ENCODE results near the gene LAMC3.
A peak's percentile ranks its signal among the peaks of the same experiment; 100 is the strongest.
"Not testable (repeated sequence)": the region's sequence is repeated elsewhere in the genome, so short reads cannot be mapped to it uniquely, and the experiment has no call there.

The LAMC3 gene

DNA sequence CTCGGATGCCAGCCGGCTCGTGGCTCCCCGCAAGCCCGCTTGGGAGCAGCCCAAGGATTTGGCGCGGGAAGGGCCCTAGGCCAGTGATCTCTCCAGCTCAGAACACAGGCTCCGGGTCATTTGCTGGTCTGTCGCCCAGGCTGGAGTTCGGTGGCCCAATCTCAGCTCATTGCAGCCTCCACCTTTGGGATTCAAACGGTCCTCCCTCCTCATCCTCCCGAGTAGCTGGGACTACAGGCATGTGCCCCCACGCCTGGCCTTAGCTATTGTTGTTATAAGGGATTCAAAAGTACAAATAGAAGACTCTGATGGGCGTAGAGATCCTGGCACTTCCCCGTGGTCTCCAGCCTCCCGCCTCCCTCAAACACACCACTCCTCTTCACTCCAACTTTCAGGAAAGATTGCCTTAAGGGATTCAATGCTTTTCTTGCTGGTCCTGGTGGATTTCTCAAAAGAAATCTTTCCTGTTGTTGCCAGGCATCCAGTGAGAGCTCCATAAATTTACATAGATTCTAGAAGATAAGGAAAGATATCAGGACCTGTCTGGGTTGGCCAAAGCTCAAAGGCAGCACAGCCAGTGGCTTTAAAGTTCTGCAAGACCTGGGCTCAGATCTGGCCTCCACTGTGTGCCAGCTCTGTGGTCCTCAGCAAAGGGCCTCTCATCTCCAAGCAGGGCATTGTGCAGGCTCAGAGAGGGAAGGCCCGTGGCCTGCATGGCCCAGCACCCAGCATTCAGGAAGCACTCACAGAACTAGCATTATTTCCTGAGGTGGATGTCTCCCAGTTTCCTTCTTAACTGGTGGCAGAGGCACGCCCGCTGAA, 88.4 kb downstream of the LAMC3 start:
- no peak for DNase-seq (ENCODE audit: low spot score)

DNA sequence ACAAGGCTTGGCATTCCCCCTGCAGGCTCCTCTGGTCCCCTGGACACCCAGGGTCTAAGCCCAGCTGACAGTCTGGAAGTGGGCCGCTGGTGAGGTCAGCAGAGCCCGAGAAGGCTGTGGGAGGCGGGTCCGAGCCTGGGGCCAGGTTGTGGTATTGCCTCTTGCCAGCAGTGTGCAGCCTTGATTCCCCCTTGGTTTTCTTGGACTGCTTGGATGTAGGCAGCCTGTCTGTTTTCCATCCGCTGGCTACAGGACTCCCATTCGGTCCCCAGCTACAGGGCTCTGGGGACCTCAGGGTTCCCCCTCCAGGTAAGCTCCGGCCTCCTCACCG, 88.9 kb downstream of the LAMC3 start:
- peak; percentile 46 for DNase-seq (ENCODE audit: low spot score)

DNA sequence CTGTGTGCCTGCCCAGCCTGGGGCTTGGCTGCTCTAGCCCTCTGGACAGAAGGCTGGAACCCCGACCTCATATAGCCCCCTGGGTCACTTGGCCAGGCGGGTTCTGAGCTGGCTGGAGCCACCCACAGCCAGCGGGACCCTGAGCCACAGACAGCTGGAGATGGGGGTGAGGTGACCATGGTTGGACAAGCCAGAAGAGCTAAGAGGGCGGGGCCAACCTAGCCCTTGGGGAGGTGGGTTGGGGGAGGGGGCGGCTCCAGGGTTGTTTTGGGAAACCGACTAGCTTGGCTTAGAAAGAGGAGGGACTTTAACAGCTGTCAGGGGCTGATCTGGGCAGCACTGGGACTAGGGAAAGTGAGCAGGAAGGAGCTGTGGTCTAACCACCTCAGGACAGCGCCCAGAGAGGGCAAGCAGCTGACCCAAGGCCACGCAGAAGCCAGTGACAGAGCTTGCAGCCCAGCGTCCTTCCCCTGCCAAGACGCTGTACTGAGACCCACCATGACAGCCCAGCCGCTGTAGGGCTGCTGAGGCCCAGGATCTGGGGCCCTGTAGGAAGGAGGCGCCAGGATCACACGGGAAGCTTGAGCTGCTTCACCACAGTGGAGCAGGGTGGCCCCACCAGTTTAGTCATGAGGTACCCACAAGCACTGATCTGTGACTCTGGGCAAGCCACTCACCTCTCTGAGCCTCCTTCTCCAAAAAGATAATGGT, 89.6 kb downstream of the LAMC3 start:
- peak; percentile 70 for DNase-seq (ENCODE audit: low spot score)

DNA sequence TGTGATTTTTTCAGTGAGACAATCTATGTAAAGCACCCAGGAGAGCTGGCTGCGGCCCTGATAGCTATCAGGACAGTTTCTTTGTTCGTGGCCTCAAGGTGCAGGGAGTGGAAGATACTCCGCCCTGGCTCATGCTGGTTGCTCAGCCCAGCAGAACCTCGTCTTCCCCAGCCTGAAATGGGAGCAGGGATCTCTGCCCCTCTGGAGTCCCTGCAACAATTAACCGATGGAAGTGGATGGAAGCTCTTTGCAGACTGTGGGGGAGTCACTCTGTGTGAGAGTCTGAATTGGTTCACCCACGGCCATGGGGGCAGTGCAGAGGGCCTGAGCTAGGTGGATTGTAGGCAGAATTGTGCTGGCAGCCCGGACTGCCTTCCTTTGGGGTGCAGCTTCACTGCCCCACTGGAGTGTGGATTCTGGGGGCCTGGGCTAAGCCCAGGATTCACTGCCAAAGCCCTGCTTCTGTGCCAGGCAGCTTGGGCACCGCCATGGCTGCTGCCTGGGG, 90.2 kb downstream of the LAMC3 start:
- DNase-seq (ENCODE audit: low spot score) = no peak

DNA sequence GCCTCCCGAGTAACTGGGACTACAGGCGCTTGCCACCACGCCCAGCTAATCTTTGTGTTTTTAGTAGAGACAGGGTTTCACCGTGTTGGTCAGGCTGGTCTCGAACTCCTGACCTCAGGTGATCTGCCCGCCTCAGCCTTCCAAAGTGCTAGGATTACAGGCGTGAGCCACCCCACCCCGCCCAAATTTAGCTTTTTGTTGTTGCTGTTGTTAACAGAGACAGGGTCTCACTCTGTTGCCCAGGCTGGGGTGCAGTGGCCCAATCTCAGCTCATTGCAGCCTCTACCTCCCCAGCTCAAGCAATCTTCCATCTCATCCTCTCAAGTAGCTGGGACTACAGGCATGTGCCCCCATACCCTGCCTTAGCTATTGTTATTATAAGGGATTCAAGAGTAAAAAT, 90.9 kb downstream of the LAMC3 start:
- DNase-seq (ENCODE audit: low spot score) = not testable (repeated sequence)

DNA sequence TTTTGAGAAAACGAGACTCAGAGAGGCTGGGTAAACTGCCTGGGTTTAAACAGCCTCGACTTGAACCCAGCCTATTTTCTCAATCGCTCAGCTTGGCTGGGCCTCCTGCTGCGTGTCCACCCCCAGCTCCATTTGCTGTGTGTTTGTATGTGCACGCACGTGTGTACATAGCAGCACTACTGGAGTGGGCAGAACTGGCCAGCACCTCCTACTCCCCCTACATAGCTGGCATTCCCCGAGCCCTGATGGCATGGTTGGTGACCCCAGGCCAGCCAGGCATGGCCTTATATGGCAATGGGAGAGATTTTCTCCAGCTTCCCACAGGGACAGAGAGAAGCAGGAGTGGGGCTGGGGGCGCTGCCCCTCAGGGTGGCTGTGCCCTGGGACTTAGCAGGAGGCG, 91.5 kb downstream of the LAMC3 start:
- peak; percentile 86 for DNase-seq (ENCODE audit: low spot score)

DNA sequence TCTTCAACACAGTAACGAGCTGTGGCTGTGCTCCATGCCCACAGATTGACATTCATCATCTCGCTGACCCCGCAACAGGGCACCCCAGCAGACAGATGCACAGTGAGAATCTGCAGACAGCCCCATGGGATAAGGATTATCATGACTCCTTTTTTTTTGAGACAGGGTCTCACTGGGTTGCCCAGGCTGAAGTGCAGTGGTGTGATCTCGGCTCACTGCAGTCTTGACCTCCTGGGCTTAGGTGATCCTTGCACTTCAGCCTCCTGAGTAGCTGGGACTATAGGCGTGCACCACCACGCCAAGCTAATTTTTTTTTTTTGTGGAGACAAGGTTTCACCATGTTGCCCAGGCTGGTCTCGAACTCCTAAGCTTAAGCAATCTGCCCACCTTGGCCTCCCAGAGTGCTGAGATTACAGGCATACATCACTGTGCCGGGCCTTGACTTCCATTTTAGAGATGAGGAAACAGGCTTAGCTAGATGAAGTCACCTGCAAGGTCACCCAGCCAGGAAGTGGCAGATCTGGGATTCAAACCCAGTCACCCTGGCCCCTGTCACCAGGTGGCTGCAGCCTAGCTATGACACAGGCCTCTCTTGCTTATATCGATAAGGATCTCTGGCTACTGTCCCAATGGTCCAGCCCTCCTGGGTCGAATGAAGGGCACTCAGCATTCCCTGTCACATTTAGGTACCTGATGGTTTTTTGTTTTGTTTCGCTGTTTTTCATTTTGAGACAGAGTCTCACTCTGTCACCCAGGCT, 92.4 kb downstream of the LAMC3 start:
- DNase-seq (ENCODE audit: low spot score) = peak; percentile 53

DNA sequence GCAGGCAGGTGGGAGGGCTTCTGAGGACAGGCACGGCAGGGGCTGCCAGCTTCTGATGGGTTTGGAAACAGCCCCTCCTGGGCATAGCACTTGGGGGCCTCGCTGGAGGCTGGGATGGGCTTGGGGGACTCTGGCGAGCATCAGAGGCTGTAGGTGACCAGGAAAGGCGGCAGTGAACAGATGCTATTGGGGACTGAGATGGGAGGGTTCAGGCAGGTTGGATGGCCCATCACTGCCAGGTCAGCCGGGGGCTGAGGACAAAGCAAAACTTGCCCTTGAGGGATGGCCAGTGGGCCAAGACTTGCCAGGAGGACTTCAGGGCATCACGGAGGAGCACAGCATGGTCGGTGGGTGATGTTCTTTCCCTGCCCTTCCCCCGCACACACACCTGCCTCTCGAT, 94.0 kb downstream of the LAMC3 start:
- no peak for DNase-seq (ENCODE audit: low spot score)

DNA sequence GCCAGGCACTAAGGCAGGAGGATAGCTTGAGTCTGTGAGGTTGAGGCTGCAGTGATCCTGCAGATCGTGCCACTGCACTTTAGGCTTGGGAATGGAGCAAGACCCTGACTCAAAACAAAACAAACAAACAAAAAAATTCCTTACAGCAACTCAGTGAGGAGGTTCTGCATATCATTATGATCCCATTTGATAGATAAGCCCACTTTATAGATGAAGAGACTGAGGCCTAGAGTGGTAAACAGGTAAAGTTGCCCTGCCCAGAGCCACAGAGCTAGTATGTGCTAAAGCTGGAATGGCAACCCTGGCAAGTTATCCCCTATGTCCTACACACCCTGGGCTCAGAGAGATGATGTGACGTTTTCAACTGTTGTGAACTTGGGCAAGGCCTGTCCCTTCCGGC, 94.6 kb downstream of the LAMC3 start:
- DNase-seq (ENCODE audit: low spot score) = no peak

DNA sequence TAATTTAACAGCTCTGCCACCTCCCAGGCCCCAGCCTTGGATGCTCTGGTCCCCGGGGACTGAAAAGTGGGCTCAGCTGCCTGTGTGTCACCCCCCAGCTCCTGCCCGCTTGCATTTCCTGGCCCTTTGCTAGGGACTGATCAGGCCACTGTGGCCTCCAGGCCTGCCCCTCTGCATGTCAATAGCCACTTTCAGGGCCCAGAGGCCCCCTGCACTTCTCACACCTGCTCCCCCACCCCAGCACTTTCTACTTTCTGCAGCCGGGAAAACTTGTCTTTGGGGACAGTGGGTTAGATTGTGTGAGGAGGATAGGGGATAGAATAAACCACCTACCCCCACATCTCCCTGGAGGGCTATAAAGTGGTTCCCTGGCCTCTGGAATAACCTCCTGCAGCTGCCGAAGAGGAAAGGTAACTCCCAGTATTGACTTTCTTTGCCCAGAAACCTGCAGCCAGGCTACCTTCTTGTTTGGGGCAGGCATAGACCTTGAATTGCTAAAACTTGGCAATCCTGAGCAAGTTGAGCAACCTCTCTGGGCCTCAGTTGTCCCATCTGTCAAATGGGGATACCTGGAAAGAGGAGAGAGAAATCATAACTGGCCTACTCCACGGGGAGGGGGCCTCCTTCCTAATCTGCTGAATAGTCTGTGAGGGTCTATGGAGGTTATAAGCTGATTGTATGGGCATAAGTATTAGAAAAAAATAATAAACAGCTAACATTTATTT, 95.2 kb downstream of the LAMC3 start:
- DNase-seq (ENCODE audit: low spot score) = no peak

DNA sequence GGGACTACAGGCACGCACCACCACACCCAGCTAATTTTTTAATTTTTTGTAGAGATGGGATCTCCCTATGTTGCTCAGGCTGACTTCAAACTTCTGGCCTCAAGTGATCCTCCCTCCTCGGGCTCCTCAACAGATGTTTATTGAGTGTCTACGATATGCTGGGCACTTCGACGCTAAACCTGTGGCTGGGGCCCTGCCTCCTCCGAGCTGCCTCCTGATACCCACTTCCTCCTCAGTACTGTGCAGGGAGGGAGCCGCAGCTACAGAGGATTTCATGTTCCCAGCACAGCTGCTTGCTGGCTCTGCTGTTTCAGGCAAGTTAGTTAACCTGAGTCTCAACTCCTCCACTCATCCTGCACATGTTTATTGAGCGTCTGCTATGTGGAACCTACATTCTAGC, 97.0 kb downstream of the LAMC3 start:
- no peak for DNase-seq (ENCODE audit: low spot score)

DNA sequence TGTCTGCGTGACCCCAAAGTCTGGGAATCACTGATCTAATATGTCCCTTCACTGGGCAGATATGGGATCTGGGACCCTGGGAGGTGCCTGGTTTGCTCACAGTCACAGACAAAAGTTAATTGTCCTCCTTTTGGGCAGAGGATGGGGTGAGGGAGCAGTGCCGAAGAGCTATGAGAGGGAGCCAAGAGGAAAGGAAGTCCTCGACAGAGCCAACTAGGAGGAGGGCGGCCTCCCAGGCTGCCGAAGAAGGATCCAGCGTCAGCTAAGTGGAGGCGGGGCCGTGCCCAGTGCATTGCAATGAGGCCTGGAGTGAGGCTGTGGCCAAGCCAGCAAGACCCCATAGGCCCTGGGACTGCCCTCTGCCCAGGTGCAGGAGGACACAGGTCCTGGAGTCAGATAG, 98.8 kb downstream of the LAMC3 start:
- DNase-seq (ENCODE audit: low spot score) = no peak

DNA sequence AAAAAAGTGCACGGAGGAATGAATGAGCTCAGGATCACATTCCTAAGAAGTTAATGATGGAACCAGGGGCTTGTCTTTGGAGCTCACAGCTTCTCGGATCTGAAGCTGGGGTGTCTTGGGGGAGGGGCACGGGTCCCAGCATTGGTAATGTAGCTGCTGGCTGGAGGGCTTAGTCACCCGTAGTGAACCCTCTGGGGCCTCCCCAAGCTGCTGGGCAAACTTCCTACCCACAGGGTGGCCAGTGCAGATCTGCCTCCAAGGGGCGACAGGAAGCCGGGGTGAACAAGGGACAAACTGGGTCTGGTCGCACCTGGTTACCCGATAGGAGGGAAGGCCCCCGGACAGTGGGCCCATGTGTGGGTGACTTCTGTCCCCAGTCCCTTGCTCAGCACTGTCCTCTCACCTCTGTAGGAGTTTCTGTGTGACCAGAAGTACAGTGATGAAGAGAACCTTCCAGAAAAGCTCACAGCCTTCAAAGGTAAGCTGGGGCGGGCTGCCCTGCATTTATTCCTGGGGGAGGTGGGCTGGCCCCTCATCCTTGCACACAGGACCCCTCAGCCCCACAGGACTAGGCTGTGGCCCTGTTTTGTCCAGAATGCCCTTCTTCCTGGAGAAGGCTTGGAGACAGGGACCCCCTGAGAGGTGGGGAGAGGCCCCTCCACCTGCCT, 102.3 kb downstream of the LAMC3 start:
- DNase-seq (ENCODE audit: low spot score) = peak; percentile 98

DNA sequence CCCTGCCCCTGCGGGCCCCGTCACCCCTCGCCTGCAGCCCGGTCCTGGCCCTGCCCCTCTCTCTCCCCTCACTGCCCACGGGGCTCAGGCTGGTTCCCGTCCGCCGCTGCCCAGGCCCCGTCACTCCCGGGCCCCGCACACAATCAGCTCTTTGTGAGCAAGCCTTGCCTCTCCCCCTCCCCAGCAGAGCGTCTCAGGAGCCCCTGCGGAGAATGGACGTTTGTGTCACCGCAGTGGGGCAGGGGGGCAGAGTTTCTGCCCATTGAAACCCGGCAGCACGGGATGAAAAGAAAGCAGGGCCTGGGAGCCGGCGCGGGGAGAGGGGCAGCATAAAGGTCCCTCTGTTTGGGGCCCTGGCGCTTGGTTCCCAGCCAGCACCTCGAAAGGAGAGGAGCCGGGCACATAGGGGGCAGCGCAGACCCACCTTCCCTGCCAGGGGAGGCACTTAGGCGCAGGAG, 102.9 kb downstream of the LAMC3 start:
- peak; percentile 37 for DNase-seq (ENCODE audit: low spot score)

DNA sequence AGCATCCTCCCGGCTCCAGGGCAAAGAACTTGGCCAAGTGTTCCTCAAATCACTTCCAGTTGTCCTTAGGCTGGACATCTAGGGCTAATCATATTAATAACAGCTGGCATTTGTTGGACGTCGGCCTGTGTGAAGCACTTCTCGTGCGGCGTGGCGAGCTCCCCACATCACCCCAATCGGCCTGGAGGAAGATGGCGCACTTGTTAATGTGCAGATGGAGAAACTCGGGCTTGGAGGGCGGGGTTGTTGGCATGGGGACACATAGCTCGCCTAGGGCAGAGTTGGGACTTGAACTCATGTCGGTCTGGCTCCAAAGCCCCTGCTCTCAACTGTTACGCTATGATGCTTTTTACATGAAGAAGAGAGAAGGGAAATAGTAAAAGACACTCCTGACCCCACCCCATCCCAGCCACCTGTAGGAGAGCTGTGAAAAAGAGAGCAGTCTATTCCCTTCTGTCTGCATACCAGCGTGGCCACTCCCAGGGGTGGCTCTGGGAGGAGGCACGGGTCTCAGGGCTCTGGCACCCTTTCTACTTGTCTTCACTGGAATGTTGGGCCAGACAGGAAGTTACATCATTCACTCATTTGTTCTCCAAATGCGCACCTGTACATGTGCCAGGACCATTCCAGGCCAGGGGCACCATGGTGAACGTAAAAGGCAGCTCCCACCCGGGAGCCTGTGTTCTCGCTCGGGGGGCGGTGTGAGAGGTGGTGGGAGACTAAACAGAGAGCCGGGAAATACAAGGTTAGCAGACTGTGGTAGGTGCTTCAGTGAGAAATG, 103.6 kb downstream of the LAMC3 start:
- DNase-seq (ENCODE audit: low spot score) = peak; percentile 90

DNA sequence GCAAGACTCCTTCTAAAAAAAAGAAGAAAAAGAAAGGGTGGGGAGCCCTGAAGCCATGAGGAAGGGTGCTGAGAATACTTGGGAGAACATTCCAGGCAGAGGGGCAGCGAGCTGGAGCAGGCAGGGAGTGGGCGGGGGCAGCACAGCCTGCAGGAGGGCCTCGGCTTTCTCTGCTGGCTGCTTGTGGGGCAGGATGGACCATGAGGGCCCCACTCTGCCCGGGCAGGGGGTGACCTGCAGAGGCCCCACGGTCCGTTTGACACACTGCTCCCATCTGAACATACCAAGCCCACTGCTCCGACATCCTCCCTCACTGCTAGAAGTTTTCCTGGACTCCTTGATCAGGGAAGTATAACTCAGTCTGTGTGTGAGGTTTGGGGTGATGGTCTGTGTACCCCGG, 104.7 kb downstream of the LAMC3 start:
- DNase-seq (ENCODE audit: low spot score) = no peak

DNA sequence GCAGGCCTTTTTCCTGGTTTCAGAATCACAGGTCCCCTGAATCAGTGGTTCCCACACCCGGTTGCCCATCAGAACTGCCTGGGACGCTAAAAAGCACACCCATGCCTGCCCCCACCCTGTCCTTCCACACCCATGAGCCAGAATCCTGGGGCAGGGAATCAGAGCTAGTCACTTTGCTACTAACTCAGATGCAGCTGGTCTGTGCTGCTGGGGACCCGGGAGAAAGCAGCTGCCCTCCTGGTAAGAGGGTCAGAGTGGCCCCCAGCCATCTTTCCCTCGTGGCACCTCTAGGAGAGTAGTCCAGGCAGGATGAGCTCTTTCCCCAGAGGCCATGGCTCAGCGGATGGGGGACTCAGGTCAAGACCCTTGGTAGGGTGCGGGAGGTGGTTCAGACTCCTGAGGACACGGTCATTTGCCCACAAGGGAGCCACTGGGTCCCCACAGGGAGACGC, 105.1 kb downstream of the LAMC3 start:
- DNase-seq (ENCODE audit: low spot score) = no peak

DNA sequence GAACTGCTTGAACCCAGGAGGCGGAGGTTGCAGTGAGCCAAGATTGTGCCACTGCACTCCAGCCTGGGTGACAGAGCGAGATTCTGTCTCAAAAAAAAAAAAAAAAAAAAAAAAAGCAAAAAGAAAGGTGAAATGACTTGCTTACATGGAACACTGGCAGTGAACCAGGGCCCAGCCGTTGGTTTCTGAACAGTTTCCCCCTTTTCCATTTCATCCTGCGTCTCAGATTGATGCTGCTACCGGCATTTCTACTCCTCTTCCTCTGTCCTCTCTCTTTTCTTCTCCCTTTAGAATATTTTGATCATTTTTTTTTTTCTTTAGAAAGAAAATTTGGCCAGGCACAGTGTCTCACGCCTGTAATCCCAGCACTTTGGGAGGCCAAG, 106.4 kb downstream of the LAMC3 start:
- not testable (repeated sequence) for DNase-seq (ENCODE audit: low spot score)

DNA sequence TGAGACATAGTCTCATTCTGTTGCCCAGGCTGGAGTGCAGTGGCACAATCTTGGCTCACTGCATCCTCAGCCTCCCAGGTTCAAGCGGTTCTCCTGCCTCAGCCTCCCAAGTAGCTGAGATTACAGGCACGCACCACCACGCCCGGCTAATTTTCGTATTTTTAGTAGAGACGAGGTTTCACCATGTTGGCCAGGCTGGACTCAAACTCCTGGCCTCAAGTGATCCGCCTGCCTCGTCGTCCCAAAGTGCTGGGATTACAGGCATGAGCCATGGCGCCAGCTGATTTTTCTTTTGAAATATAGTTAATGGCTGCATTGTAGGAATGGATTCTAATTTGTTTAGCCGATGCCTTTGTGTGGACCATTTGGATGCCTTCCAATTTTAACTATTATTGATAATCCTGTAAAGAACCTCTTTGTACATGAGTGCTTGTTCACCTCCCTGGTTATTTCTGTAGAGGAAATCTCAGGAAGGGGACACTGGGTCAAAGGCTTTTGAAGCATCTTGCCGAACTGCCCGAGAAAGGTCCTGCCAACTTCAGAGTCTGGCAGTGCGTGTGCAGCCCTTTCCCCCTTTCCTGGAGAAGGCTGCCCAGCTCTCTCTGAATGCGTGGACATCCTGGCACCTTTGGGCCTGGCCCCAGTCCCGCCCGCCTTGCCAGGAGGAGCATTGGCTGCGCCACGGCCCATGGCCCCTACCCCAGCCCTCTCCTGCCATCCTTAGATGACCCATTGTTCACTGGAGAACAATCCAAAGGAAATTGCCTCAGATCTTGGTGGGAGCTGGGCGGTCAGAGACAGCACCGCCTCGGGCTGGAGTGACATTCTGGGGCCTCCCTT, 107.5 kb downstream of the LAMC3 start:
- no peak for DNase-seq (ENCODE audit: low spot score)

Measured in kidney tubule cell (primary cell).